Progenitor cell of endocrine pancreas (in vitro differentiated cells): ENCODE results near the gene CHRD. TPM values are rescaled to one million over a fixed set of nuclear protein-coding genes. Genes with fewer than 3 reads are reported as not detected.

Experiments used
- DNase-seq: peaks from one replicate; pipeline ENCODE4 v3.0.0; 2021; ENCODE audit warnings: low spot score; ENCODE audit not compliant: unreplicated experiment
- H3K27ac Mint-ChIP-seq: 2 replicates; pipeline ENCODE4 v1.8.0; 2021; ENCODE audit warnings: mild to moderate bottlenecking, moderate library complexity, mixed read lengths
- H3K27me3 Mint-ChIP-seq: 2 replicates; pipeline ENCODE4 v1.8.0; 2021; ENCODE audit warnings: mixed read lengths
- H3K36me3 Mint-ChIP-seq: 2 replicates; pipeline ENCODE4 v1.8.0; 2022; ENCODE audit warnings: mixed read lengths; ENCODE audit not compliant: insufficient read depth
- H3K4me1 Mint-ChIP-seq: 2 replicates; pipeline ENCODE4 v1.8.0; 2021; ENCODE audit warnings: low read depth, mixed read lengths
- H3K4me3 Mint-ChIP-seq: 2 replicates; pipeline ENCODE4 v1.8.0; 2021; ENCODE audit warnings: low read depth, mild to moderate bottlenecking, moderate library complexity, mixed read lengths
- H3K9me3 Mint-ChIP-seq: 2 replicates; pipeline ENCODE4 v1.8.0; 2021; ENCODE audit warnings: low read depth, mixed read lengths
- total RNA-seq: library from RNA; stranded (reverse); gene quantifications from 2 replicates; pipeline ENCODE4 v1.2.1, GENCODE V29; 2021
- TF ChIP-seq, protein P1 (sequence below): fragments of 200-600 bp; sonication (generic); IDR thresholded peaks from one replicate; pipeline ENCODE4 v1.5.0; 2021; ENCODE audit warnings: antibody characterized with exemption, mild to moderate bottlenecking; ENCODE audit not compliant: unreplicated experiment

CHRD gene
- total RNA-seq, 1 donor from 2014 or later: 13.0 TPM

DNA sequence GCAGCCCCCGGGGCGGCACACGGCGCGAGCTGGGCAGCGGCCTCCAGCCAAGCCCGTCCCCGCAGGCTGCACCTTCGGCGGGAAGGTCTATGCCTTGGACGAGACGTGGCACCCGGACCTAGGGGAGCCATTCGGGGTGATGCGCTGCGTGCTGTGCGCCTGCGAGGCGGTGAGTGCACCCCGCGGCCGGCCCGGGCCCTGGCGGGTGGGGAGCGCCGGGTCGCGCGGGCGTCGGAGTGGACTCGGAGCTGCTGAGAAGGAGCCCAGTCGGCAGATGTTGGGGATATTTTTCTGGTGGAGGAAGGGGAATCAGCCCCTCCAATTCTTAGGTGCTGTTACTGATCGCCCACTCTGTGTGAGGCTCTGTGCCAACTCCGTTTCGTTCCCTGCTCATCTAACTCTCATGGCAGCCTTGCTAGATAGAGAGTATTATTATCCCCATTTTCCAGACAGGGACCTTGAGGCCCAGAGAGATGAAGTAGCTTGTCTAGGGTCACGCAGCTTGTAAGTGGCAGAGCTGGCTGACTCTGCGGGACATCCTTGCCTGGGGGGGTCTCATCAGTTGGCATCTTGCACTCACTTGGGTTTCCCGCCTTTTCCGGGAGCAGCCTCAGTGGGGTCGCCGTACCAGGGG is 890 bp downstream of the CHRD start:
- Mint-ChIP-seq H3K27ac (no peak overlapping the region), H3K27me3 (peaks cover 40% of the 10 kb centered on the region), H3K36me3 (no peaks in the 10 kb centered on the region), H3K4me3 (peak overlapping the region; percentile 52), H3K9me3 (no peaks in the 10 kb centered on the region), H3K4me1 (peaks cover 24% of the 10 kb centered on the region)
- TF ChIP-seq, protein P1, sequence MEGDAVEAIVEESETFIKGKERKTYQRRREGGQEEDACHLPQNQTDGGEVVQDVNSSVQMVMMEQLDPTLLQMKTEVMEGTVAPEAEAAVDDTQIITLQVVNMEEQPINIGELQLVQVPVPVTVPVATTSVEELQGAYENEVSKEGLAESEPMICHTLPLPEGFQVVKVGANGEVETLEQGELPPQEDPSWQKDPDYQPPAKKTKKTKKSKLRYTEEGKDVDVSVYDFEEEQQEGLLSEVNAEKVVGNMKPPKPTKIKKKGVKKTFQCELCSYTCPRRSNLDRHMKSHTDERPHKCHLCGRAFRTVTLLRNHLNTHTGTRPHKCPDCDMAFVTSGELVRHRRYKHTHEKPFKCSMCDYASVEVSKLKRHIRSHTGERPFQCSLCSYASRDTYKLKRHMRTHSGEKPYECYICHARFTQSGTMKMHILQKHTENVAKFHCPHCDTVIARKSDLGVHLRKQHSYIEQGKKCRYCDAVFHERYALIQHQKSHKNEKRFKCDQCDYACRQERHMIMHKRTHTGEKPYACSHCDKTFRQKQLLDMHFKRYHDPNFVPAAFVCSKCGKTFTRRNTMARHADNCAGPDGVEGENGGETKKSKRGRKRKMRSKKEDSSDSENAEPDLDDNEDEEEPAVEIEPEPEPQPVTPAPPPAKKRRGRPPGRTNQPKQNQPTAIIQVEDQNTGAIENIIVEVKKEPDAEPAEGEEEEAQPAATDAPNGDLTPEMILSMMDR: no peak
- DNase-seq: no peak

DNA sequence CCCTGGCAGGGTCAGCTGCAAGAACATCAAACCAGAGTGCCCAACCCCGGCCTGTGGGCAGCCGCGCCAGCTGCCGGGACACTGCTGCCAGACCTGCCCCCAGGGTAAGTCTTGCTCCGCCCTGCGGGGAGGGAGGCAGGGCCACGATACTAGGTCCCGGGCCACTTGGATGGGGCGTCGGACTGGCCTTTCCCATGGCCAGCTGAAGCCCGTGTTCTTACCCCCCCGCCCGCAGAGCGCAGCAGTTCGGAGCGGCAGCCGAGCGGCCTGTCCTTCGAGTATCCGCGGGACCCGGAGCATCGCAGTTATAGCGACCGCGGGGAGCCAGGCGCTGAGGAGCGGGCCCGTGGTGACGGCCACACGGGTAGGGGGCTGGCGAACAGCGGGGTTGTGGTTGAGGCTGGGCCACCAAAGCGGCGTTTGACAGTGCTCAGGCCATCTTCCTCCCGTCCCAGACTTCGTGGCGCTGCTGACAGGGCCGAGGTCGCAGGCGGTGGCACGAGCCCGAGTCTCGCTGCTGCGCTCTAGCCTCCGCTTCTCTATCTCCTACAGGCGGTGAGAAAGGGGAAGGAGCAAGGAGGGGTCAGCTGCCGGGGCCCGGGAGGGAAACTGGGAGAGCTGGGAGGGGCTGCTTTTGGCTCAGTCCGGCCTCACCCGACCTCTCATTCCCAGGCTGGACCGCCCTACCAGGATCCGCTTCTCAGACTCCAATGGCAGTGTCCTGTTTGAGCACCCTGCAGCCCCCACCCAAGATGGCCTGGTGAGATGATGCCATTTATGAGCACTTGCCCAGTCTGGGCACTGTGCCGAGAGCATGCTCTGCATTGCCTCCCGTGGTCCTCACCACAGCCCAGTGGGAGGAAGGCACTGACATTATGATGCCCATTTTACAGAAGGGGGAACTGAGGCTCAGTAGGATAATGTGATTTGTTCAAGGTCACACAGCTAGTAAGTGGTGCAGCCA is 1.7 kb downstream of the CHRD start:
- Mint-ChIP-seq H3K4me3 (peak overlapping the region; percentile 52), H3K36me3 (no peaks in the 10 kb centered on the region), H3K27me3 (peaks cover 40% of the 10 kb centered on the region), H3K27ac (no peak overlapping the region), H3K9me3 (no peaks in the 10 kb centered on the region), H3K4me1 (peaks cover 24% of the 10 kb centered on the region)
- TF ChIP-seq, protein P1: no peak
- DNase-seq: no peak

DNA sequence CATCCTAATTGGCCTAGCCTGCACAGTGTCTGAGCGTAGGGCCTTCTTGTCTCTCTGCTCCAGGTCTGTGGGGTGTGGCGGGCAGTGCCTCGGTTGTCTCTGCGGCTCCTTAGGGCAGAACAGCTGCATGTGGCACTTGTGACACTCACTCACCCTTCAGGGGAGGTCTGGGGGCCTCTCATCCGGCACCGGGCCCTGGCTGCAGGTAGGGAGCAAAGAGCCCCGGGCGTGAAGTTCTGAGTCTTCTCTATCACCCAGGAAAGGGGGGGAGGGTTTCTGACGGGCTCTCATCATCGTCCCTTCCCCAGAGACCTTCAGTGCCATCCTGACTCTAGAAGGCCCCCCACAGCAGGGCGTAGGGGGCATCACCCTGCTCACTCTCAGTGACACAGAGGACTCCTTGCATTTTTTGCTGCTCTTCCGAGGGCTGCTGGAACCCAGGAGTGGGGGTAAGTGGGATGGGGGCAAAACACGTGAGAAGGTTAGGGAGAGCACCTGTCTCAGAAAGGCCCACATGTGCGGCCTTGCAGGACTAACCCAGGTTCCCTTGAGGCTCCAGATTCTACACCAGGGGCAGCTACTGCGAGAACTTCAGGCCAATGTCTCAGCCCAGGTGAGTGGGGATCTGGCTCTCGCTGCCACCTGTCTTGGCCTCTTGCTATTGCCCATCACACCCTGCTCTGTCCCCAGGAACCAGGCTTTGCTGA is 2.6 kb downstream of the CHRD start:
- Mint-ChIP-seq H3K9me3 (no peaks in the 10 kb centered on the region), H3K36me3 (no peaks in the 10 kb centered on the region), H3K4me1 (peaks cover 17% of the 10 kb centered on the region), H3K27ac (no peak overlapping the region), H3K27me3 (peaks cover 40% of the 10 kb centered on the region), H3K4me3 (no peak overlapping the region)
- DNase-seq: no peak
- TF ChIP-seq, protein P1: no peak

DNA sequence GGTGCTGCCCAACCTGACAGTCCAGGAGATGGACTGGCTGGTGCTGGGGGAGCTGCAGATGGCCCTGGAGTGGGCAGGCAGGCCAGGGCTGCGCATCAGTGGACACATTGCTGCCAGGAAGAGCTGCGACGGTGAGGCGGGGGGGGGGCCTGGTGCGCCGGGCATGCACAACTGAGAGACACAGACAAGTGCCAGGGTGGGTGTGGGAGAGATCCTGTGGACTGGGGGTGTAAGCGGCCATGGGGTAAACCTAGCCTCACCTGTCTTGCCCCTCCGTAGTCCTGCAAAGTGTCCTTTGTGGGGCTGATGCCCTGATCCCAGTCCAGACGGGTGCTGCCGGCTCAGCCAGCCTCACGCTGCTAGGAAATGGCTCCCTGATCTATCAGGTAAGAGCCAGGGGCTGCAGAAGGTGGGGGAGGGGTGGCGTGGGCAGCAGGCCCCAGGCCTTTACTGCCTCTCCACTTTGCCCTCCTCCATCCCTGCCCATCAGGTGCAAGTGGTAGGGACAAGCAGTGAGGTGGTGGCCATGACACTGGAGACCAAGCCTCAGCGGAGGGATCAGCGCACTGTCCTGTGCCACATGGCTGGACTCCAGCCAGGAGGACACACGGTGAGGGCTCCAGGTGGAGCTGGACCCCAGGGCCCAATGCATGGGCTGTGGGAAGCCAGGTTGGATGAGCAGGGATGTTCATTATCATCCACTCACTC is 3.3 kb downstream of the CHRD start:
- TF ChIP-seq, protein P1: no peak
- no peak overlapping the region for H3K4me3 Mint-ChIP-seq
- H3K36me3 Mint-ChIP-seq: no peaks in the 10 kb centered on the region
- DNase-seq: no peak
- H3K4me1 Mint-ChIP-seq: peaks cover 10% of the 10 kb centered on the region
- peaks cover 40% of the 10 kb centered on the region for H3K27me3 Mint-ChIP-seq
- no peaks in the 10 kb centered on the region for H3K9me3 Mint-ChIP-seq
- no peak overlapping the region for H3K27ac Mint-ChIP-seq

DNA sequence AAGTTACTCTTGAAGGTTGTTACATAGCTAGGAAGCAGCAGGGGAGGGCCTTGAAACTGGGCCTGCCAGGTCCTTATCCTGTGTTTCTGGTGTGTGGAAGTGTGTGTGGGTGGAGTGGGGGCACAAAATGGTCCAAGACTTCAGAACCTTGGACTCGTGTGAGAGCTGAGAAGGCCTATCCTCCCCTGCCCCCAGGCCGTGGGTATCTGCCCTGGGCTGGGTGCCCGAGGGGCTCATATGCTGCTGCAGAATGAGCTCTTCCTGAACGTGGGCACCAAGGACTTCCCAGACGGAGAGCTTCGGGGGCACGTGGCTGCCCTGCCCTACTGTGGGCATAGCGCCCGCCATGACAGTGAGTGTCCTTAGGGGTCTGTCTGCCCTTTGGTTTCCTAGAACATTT is 4.5 kb downstream of the CHRD start:
- Mint-ChIP-seq H3K36me3 (no peaks in the 10 kb centered on the region), H3K4me1 (peaks cover 1% of the 10 kb centered on the region), H3K9me3 (no peaks in the 10 kb centered on the region), H3K4me3 (no peak overlapping the region), H3K27me3 (peaks cover 35% of the 10 kb centered on the region), H3K27ac (no peak overlapping the region)
- no peak for DNase-seq
- TF ChIP-seq, protein P1: no peak
